CD4-positive, alpha-beta T cell treated with Interleukin-15 for 1 hour (primary cell): ENCODE results near the gene SLC30A2.
"Not testable (repeated sequence)": the region's sequence is repeated elsewhere in the genome, so short reads cannot be mapped to it uniquely, and the experiment has no call there.

Source experiments
- DNase-seq: peaks from one replicate; pipeline ENCODE4 v3.0.0-alpha.2; 2020

SLC30A2 gene, protein sequence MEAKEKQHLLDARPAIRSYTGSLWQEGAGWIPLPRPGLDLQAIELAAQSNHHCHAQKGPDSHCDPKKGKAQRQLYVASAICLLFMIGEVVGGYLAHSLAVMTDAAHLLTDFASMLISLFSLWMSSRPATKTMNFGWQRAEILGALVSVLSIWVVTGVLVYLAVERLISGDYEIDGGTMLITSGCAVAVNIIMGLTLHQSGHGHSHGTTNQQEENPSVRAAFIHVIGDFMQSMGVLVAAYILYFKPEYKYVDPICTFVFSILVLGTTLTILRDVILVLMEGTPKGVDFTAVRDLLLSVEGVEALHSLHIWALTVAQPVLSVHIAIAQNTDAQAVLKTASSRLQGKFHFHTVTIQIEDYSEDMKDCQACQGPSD

DNA sequence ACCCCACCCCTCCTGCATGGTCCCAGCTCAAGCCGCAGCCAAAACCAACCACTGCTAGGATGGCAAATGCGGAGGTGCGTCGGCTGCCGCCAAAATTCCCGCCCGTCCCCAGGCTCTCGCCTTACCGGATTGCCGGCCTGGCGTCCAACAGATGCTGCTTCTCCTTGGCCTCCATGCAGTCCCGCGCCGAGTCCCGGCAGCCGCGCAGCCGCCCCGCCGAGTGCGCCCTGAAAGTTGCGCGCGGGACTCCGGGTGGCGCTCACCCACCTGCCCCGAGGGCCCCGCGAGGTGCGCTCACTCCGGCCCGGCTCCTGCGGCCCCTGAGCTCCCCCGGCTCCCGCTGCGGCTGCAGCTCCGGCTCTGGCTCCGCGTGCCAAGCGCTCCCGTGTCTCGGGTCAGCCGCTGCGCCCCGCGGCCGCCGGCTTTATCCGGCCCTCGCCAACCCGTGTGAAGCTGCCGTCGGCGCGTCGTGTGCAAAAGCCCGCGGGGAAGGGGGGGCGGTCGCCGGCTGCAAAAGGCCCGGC, at the start of gene SLC30A2:
TSS of gene SLC30A2 (minus strand) at position 397 of the 524 bp plus-strand sequence. CDS start at position 175, 222 bp downstream.
- DNase-seq: no peak

DNA sequence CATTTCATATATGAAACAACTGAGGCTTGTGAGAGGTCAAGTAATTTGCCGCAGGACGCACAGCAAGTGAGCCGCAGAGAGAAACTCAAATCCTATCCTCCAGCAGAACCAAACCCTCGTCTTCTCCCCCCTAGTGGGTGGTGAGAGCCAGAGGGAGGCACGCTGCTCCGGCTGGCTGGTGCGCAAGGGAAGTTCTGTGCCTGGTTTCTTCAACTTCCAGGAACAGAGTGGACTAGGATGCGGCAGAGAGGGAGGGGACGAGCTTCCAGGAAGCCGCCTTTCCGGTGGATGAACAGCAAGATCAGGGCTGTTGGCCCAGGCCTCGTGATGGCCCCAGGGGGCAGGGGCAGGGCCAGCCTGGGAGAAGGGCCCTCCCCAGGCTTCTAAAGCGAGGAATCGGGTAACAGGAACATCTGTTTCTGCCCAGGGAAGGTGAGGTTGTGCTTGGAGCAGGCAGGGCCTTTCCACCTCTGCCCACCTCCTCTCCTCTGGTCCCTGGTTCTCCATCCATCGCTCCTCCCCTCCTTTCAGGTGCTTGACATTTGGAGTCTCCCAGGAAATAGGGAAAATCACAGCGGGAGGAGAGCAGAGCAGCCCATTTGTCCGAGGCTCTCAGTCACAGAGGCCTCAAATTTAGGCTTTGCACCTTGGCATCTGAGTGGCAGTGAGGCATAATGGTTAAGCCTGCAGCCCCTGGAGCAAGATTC, 48.9 kb upstream of the SLC30A2 start:
- DNase-seq: no peak

DNA sequence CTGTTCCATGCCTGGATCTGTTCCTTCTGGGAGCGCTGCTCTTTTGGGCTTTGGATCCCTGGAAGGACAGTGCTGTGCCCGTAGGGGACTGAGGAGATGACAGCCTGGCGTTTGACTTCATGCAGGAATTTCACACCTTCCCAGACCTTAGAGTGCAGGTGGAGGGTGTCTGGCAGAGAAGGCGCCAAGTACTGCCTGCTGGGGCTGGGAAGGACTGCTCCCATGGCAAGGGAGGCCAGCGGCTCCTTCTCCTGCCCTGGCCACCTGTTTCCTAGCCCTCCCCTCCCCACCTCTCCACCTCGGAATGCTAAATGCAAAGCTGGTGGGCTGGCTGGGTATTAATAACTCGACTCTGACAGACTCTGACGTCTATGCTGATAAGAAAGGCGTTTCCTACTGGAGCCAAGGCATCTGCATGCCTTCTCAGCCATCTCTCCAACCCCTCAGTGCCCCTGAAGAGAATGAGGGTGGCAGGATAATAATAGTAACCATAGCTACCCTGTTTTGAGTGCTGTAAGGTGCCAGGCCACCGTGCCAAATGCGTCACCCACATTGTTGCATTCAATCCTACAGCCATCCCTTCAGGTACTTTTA, 48.3 kb upstream of the SLC30A2 start:
- DNase-seq: no peak

DNA sequence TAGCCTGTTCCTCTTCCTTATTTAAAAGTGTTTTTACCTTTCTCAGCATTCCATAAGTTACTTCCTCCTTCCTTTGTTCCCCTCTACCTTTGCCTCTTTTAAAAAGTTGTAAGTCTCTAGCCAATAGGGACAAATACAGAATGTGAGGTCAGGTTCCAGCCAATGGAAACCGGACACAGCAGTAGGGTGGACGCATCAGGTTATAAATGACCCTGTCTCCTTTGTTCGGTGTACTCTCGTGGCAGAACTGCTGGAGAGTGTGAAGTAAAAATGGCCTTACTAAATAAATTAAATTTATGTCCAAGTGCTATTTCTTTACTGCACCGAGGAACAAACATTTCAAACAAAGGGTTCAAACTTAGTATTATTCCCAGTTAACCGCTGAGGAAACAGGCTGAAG, 47.7 kb upstream of the SLC30A2 start:
- DNase-seq: not testable (repeated sequence)

DNA sequence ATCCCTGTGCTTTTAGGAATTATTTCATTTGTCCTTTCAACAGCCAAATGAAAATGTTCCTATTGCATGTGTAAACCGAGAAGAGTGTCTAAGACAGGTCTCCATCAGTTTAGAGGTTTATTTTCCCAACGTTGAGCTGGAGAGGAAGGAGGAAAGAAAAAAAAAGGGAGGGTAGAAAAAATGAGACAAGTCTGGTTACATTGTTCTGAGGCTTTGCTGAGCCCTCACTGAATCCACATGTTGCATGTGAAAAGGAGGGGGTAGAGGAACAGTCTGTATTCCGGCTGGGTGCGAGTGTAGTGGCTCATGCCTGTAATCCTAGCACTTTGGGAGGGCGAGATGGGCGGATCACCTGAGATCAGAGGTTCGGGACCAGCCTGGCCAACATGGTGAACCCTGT, 46.5 kb upstream of the SLC30A2 start:
- DNase-seq: no peak

DNA sequence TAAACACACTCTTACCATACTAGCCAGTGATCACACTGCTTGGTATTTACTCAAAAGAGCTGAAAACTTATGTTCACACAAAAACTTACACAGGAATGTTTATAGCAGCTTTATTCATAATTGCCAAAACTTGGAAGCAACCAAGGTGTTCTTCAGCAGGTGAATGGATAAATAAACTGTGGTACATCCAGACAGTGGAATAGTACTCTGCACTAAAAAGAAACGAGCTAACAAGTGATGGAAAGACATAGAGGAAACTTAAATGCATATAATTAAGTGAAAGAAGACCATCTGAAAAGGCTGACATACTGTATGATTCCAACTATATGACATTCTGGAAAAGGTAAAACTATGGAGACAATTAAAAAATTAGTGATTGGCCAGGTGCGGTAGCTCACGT, 45.0 kb upstream of the SLC30A2 start:
- DNase-seq: no peak

DNA sequence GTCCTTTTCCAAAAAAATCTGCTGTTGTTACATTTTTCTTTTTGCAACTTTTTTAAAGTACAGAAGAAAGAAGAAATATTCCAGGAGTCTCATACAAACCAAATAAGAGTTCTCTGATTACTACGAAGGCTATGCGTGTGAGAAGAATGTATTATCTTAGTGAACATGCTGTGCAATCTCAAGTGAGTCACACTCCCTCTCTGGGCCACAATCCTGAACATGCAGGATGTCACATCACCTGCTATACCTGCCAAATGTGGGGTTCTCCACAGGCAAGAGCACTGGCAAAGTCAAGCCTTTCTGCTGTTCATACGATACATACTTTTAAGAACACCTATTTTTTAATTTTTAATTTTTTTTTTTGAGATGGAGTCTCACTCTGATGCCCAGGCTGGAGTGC, 43.2 kb upstream of the SLC30A2 start:
- DNase-seq: no peak

DNA sequence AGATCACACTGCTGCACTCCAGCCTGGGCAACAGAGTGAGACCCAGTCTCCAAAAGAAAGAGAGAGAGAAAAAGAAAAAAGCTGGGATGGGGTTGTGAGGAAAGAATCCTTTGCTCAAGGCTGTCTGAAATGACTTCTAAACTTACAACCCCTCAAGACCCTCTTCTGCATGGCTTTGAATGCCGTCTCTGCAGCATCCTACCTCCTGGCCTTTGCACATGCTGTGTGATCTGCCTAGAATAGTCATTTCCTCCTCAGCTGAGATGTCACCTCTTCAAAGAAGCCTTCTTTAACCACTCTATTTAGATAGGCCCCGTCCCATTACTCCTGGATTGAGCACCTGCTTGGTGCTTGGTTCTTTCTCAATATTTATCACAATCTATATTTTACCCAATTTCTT, 38.9 kb upstream of the SLC30A2 start:
- DNase-seq: no peak

DNA sequence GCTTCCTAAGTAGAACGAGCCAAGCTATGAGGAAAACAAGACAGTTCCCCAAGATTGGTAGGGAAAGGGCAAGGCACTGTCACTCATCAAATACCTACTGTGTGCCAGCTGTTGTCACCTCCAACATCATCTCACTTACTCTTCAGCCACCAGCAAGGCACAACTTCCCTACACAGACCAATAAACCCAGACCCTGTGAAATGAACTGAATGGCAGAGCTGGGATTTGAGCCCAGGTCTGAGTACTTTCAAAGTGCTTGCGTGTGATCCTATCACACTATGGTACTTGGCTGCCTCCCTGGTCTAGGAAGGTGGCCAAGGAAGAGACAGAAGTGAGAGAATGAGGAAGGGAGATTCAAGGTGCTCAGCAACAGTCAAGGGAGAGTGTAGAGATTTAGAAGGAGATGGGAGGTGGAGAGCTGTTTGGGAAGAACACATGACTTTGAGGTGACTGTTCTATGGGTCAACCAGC, 38.2 kb upstream of the SLC30A2 start:
- DNase-seq: no peak

DNA sequence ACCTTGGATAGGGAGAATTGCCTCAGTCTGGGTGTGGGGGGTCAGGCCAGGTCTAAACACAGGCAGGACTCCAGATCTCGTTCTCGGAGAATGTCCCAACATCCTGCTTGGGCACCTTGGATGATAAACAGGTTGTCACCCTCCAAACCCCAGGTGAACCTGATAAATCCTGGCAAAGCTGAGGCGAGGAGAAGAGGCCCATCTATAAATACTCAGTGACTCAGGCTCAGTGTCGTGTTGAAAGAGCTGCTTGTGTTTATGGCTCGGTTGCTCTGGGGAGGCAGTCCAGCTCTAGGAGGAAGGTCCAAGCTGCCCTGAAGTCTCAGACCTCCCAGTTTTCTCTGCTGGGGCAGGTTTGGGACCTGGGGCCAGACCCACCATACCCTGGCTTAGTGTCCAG, 37.3 kb upstream of the SLC30A2 start:
- no peak for DNase-seq

DNA sequence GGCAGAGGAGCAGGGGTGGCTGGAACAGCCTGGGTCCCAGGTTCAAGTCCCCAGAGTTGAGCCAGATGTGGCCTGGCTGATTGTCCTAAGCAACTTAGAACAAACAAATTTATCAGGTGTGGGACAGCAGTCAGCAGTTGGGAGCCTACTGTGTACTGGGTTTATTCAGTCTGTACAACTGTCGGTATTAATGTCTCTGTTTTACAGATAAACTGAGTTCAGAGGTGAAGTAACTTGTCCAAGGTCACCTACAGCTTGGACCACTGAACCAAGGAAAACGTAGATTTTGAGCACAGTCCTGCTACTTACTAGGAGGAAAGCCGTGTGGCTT, 36.1 kb upstream of the SLC30A2 start:
- no peak for DNase-seq

DNA sequence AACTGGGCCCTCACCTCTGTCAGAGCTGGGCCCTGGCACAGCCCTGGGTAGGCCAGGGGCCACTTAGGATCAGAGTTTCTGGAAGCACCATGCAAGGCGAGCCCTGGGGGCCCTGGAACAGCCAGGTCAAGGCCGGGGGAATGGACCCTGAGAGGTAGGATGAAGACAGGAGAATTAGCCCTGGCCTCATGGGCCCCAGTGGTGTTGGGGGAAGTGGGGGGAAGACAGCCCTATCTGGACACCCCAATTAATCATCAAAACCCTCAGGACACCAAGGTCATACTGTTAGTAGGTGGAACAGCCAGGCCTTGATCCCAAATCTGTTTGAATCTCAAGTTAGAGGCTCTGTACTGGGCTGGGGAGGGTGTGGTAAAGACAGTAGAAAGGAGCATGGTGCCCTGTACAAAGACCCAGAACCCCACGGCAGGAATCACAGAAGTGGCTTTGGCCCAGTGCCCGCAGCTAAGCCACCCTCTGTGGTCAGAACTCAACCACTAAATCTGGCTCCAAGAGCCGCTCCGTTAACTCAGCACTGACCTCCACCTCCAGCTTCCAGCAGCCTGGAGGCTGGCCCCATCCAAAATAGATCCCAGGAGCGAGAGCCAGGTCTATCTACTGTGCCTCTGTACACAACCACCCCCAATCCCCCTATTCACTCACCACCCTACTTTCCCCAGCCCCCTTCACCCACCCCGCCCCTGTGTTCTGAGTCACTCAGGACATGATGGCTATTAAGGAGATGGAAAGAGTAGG, 35.5 kb upstream of the SLC30A2 start:
- no peak for DNase-seq

DNA sequence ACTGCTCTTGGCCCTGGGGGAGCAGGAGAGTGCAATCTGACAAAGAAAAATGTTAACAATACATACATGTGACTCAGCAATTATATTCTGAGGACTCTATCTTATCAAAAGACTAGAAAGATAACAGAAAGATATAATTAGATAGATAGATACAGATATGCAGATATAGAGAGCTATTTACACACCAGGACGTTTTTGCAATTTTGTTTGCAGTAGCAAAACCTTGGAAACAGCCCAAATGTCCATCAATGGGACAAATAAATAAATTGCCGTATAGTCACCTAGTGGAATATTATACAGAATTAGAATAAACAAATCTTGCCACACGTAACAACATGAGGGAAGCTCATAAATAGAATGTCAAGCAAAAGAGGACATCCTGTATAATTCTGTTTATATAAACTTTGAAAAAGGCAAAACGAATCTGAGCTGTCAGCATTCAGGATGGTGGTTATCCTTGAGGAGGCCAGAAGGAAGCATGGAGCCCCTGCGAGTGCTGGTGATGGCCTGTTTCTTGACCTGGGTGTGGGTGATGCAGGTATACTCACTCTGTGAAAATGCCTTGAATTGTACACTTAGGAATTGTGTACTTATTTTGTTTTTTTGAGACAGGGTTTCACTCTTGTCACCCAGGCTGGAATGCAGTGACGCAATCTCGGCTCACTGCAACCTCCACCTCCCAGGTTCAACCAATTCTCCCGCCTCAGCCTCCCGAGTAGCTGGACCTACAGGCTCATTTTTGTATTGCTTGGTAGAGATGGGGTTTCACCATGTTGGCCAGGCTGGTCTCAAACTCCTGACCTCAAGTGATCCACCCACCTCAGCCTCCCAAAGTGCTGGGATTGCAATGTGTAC, 34.3 kb upstream of the SLC30A2 start:
- DNase-seq: no peak

DNA sequence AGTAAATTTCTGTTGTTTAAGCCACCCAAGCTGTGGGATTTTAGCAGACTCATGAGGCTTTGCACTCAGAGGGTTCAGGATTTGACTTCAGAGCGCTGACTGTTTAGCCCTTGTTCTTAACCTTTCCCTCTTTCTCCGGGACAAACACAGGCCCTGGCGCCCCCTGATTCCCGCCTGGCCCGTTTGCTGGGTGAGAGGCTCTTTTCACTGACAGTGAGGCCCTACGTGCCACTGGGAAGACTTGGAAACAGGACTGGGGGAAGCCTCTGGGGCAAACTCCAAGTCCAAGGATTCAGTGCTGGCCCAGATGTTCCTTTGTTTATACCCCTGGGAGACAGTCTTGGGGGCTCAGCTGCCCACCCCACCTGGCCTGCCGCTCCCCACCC, 33.3 kb upstream of the SLC30A2 start:
- DNase-seq: no peak

DNA sequence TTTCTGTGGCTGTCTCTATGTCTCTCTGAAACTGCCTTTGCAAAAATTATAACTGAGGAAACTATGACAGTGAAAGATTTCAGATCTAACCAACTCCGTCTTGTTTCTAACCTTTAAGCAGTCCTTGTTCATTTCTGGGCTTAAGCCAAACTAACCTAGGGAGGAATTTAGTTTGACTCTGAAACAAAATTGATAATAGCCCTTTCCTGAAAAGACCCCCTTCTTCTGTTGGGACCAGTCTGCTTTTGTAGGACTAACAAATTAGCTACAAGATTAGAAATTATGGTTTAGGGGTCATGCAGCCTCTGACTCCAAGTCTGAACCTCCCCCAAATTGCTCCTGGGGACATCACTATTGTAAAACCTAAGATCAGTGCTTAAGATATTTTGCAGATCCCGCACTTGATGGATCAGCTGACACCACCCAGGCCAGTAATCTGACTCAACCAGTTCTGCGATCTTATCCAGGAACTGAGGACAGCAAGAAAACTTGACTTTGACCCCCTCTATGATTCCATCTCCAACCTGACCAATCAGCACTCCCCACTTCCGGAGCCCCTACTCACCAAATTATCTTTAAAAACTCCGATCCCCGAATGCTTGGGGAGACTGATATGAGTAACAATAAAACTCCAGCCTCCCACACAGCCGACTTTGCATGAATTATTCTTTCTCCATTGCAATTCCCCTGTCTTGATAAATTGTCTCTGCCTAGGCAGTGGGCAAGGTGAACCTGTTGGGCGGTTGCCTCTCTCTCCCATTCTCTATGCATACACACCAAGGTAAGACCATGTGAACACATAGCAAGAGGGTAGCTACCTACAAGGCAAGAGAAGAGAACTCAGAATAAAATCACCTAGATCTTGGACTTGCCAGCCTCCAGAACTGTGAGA, 32.6 kb upstream of the SLC30A2 start:
- no peak for DNase-seq

DNA sequence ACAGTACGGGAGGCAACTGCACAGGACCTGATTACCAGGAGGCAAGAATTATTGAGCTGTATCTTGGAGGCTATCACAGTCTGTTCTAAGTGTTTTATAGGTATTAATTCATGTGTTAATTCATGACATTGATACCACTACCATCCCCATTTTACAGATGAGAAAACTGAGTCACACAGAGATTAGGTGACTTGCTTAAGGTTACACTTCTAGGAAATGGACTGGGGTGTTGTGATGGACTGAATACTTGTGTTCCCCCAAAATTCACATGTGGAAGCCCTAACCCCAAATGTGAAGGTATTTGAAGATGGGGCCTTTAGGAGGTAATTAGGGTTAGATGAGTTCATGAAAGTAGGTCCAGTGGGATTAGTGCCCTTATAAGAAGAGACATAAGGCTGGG, 31.6 kb upstream of the SLC30A2 start:
- no peak for DNase-seq

DNA sequence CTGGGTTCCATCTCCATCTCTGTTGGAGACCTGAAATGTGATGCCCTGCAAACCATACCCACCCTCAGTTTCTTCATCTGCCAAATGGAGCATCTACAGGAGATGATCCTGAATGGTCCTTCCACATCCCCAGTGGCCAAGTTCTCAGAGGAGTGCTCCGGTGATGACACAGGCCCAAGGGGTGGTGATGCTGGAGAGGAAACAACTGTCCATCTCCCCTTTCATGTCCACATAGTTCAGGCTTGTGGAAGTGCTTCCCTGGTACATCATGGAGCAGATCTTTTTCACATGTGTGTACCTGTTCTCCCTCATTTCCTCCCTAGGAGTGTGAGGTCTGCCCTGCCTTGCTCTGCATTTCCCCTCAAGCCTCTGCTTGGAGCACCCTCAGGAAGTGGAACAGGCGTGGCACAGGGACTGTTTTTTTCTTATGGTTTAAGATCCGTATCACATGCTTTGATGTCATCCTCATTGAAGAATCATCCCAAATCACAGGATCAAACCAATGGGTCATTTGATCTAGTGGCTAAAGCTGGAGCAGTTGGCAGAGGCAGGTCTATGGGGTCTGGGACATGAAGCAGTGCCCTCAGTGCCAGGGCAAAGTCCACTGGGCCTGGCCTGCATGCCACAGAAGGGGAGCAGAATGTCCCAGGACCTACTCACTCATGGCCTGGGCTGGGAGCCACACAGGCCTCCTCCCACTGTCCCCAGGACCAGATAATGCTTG, 29.7 kb upstream of the SLC30A2 start:
- no peak for DNase-seq

DNA sequence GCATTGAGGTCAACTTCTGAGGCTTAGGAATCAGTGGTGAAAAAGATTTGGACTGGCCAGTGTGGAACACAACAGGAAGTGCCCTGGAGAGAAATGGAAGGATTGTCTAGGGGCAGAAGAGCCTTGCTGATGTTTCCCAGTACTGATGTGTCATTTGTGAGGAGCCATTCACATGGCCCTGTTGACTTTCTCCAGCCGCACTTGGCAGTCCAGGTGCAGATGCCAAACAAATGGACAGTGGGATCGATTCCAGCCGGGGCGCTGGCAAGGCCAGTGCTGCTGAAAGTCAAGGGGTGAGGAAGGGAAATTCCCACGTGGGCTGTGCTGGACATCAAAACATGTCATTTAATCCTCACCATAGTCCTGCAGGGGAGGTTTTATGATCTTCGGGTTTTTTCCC, 26.4 kb upstream of the SLC30A2 start:
- no peak for DNase-seq

DNA sequence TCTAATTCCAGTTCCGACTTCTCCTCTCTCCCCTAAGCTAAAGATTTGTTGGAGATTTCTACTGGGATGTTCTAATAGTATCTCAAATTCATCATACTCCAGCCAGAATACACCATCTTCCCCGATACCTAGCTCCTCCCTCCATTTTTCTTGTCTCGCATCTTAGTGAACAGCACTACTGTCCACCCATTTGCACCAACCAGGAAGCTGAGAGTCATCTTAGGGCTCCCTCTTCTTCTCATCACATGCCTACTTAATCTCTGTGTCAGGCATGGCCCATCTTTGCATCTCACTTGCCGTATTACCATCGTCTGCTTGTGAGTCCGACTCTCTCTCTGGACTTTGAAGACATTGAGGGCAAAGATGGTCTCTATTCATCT, 25.0 kb upstream of the SLC30A2 start:
- DNase-seq: no peak

DNA sequence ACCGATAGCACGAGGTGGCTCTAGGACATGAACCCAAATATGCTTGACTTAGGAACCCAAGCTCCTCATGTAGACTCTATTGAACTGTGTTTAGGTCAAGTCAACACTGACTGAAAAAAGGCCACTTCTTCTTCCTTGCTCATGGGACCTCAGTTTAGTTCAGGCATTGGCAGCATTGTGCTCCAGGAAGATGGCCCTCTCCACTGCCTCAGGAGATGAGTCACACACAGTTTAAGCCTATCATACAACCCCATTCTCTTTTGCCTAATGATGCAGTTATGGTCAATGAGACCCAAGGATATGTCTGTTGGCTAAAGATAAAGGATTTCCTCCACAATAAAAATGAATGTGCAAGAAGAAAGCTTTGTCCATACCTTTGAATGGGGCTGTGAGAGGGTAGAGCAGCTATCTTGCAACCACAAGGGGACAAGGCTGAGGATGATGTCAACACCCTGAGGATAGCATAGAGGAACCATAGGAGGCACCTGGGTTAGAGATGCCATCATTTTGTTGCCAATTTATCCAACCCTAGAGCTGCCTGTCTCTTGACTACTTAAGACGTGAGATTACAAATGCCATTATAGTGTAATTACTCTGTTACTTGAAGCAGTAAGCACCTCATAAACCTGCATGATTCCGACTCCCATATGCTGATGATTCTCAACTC, 24.5 kb upstream of the SLC30A2 start:
- DNase-seq: no peak
